Right forelimb (tissue), 1 donor: Measurements from ENCODE around the gene VOPP1.

ENCODE experiments used
- DNase-seq: peaks from one replicate; pipeline ENCODE4 v3.0.0-alpha.2; 2018

VOPP1 gene

GRCh38 chr7:55427342-55427741 lies 145.0 kb downstream of the VOPP1 start:
- no peak for DNase-seq

DNA sequence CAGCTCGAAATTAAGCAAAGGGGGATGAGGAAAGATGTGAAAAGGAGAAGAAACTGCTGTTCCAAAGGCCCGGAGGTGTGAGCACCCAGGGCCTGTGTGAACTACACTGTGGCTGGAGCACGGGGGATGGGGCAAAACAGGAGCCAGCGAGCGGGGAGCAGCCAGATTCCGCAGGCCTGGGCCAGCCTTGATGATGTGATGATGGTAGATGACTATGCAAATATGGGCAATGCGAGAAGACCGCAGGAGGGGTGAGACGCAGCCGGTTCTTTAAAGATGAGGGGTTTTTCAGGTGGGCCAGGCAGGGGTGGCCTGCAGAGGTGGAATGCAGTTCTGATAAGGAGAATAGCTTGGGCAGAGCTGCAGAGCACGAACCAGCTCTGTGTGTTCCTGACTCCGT lies 145.6 kb downstream of the VOPP1 start:
- no peak for DNase-seq

GRCh38 chr7:55425141-55425752 lies 147.1 kb downstream of the VOPP1 start:
- DNase-seq = no peak

GRCh38 chr7:55423891-55424290 lies 148.4 kb downstream of the VOPP1 start:
- DNase-seq = no peak

GRCh38 chr7:55423277-55423711 lies 149.0 kb downstream of the VOPP1 start:
- no peak for DNase-seq
